ENCODE measurements around the gene GDF7. TPM values are rescaled to one million over a fixed set of nuclear protein-coding genes. Genes with fewer than 3 reads are reported as not detected.

GDF7 gene
- polyA plus RNA-seq, 1 of the 3 experiments (the other 2 are of a cell fraction) = 0.02 TPM

- TF ChIP-seq USF1 (IDR thresholded peaks at IDR 0.05; ENCODE audit: borderline replicate concordance, low read depth) (no peak), ZBTB33 (IDR thresholded peaks at IDR 0.05; ENCODE audit: borderline replicate concordance, low read depth) (no peak), RFX5 (IDR thresholded peaks at IDR 0.05; ENCODE audit: low read length) (no peak)
Observed at GRCh38 chr2:20645761-20646160, 21.2 kb upstream of the GDF7 start (continued).

- H3K4me2 ChIP-seq = no peak overlapping the region
- DNase-seq = no peak
- H3F3A ChIP-seq (replicated peaks; ENCODE audit: insufficient read depth) = peaks cover 4% of the 10 kb centered on the region
- H3K27ac ChIP-seq (ENCODE audit: low read depth in 2 of 2, low read length in 1 of 2) = no peak overlapping the region
- no peaks in the 10 kb centered on the region for H3K27me3 ChIP-seq (ENCODE audit: insufficient read depth)
- no peak overlapping the region for H3K9ac ChIP-seq
- H3K36me3 ChIP-seq (replicated peaks in 1 of 2; ENCODE audit: control insufficient read depth in 1 of 2, insufficient read depth in 2 of 2, low read length in 1 of 2) = peaks cover 0 to 10% of the 10 kb centered on the region in 2 experiments
- no peak for TF ChIP-seq RFX5 (IDR thresholded peaks at IDR 0.05; ENCODE audit: low read length)
- TF ChIP-seq JUND (IDR thresholded peaks at IDR 0.05) = no peak
- no peak for TF ChIP-seq CTCF (IDR thresholded peaks at IDR 0.05)
- TF ChIP-seq RCOR1 (IDR thresholded peaks at IDR 0.05; ENCODE audit: low read length) = no peak
- no peak for TF ChIP-seq FOXM1 (IDR thresholded peaks at IDR 0.05; ENCODE audit: low read depth)
- TF ChIP-seq REST (IDR thresholded peaks at IDR 0.05; ENCODE audit: low read depth, low read length) = no peak
- no peak for TF ChIP-seq FOXJ3 (CRISPR knock-in tag; IDR thresholded peaks at IDR 0.05)
- TF ChIP-seq MXI1 (IDR thresholded peaks at IDR 0.05; ENCODE audit: low read depth, low read length) = no peak
- TF ChIP-seq ZBTB33 (IDR thresholded peaks at IDR 0.05; ENCODE audit: borderline replicate concordance, low read depth) = no peak
- no peak for TF ChIP-seq MAX (IDR thresholded peaks at IDR 0.05; ENCODE audit: low read depth)
- TF ChIP-seq PBX3 (IDR thresholded peaks at IDR 0.05) = no peak
- no peak overlapping the region for H2AFZ ChIP-seq (ENCODE audit: low read depth)
- CTCF ChIA-PET = interaction anchor here (0.9 to 10.9 kb wide), 7 partner anchors 13 to 268 kb away, joined by 3 to 156 read pairs (median 6); partner anchors contain the start of gene RHOB
- POLR2A ChIA-PET = interaction anchor here (5.9 kb wide), 1 partner anchor 199 kb away, joined by 40 read pairs; the partner anchor contains the start of gene RHOB
- H3K4me1 ChIP-seq (ENCODE audit: control insufficient read depth in 1 of 2, insufficient read depth in 2 of 2, low read depth in 1 of 2, low read length in 1 of 2) = peaks cover 19 to 26% of the 10 kb centered on the region in 2 experiments; a peak in 3 of 4 replicates
- H3K79me2 ChIP-seq (ENCODE audit: insufficient read depth) = no peaks in the 10 kb centered on the region
- 95% methylated on average over 19 of the region's 20 CpGs for WGBS (ENCODE audit: low lambda C conversion rate)
- H3K9me3 ChIP-seq = no peaks in the 10 kb centered on the region
- H3K4me3 ChIP-seq (ENCODE audit: low read depth in 2 of 2, low read length in 1 of 2) = no peak overlapping the region
- H4K20me1 ChIP-seq (ENCODE audit: insufficient read depth) = peaks cover 7% of the 10 kb centered on the region
- H3K9me2 ChIP-seq = no peaks in the 10 kb centered on the region
Observed at GRCh38 chr2:20646446-20646845, 20.5 kb upstream of the GDF7 start.
